Measurements from ENCODE around the gene HS1BP3. TPM values are rescaled to one million over a fixed set of nuclear protein-coding genes. Genes with fewer than 3 reads are reported as not detected.

Gene HS1BP3
- total RNA-seq, 3 donors from 2014 or later (not counting 1 experiment from before 2014, with no cell fraction given) = 17.4 to 25.7 (median 22.8) TPM

DNA sequence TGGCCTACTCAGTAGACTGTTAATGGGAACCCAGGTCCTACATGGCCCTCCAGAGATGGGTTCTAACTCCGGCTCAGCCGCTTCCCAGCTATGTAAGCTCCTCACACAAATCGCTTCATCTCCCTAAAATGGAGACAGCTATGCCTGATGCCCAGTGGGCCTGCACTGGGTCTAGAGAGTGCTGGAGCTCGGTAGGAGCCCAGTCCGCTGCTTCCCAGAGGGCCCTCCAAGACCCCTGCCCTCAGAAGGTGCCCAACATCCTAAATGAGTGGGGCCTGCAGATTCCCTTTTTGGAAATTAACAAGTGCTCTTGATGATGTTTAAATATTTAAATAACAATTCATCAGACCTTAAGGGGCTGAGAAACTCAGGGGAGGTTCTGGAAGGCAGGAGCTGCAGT is 47.1 kb downstream of the HS1BP3 start:
- no peaks in the 10 kb centered on the region for H3K4me1 ChIP-seq (ENCODE audit: control insufficient read depth, insufficient read depth, low read length)
- TF ChIP-seq CTCF (IDR thresholded peaks at IDR 0.05) = no peak
- ATAC-seq = no peak
- H3K4me1 Mint-ChIP-seq = no peaks in the 10 kb centered on the region
- intact Hi-C loops (cut with micrococcal nuclease) = no loop called here
- no peak overlapping the region for H3K27ac Mint-ChIP-seq
- no peaks in the 10 kb centered on the region for H3K27me3 ChIP-seq (ENCODE audit: control insufficient read depth, insufficient read depth, low read length)
- H3K9me3 Mint-ChIP-seq = peaks cover 0 to 2% of the 10 kb centered on the region in 2 donors
- H3K9me3 ChIP-seq (ENCODE audit: control insufficient read depth, insufficient read depth, low read length) = no peaks in the 10 kb centered on the region
- H3K27ac ChIP-seq (ENCODE audit: low read length) = no peak overlapping the region
- H3K36me3 ChIP-seq (ENCODE audit: control insufficient read depth, insufficient read depth, low read length) = no peaks in the 10 kb centered on the region
- no peaks in the 10 kb centered on the region for H3K36me3 Mint-ChIP-seq
- no peaks in the 10 kb centered on the region for H3K27me3 Mint-ChIP-seq (ENCODE audit: low read depth in 2 of 2)
- no peak overlapping the region for H3K4me3 ChIP-seq (ENCODE audit: low read length)
- 98% methylated on average over 5 of the region's 5 CpGs for WGBS (ENCODE audit: insufficient coverage)
- DNase-seq = no peak
- H3K4me3 Mint-ChIP-seq = no peak overlapping the region

- H3K4me1 Mint-ChIP-seq = no peaks in the 10 kb centered on the region
- no peaks in the 10 kb centered on the region for H3K36me3 Mint-ChIP-seq
- H3K27me3 Mint-ChIP-seq (ENCODE audit: low read depth in 2 of 2) = no peaks in the 10 kb centered on the region
- no peak for ATAC-seq
- DNase-seq = no peak
- Histone ChIP-seq H3K9me3 (ENCODE audit: control insufficient read depth, insufficient read depth, low read length) (no peaks in the 10 kb centered on the region), H3K36me3 (ENCODE audit: control insufficient read depth, insufficient read depth, low read length) (no peaks in the 10 kb centered on the region), H3K4me1 (ENCODE audit: control insufficient read depth, insufficient read depth, low read length) (no peaks in the 10 kb centered on the region), H3K4me3 (ENCODE audit: low read length) (no peak overlapping the region), H3K27ac (ENCODE audit: low read length) (no peak overlapping the region), H3K27me3 (ENCODE audit: control insufficient read depth, insufficient read depth, low read length) (no peaks in the 10 kb centered on the region)
- H3K9me3 Mint-ChIP-seq = peaks cover 0 to under 1% of the 10 kb centered on the region in 2 donors
- WGBS (ENCODE audit: insufficient coverage) = no CpG with 5 or more reads among the region's 2 CpGs
- no peak overlapping the region for H3K4me3 Mint-ChIP-seq
- no peak overlapping the region for H3K27ac Mint-ChIP-seq
- TF ChIP-seq CTCF (IDR thresholded peaks at IDR 0.05) = no peak
- intact Hi-C loops (cut with micrococcal nuclease) = no loop called here
Measured at GRCh38 chr2:20602803-20603202, 48.1 kb downstream of the HS1BP3 start.

DNA sequence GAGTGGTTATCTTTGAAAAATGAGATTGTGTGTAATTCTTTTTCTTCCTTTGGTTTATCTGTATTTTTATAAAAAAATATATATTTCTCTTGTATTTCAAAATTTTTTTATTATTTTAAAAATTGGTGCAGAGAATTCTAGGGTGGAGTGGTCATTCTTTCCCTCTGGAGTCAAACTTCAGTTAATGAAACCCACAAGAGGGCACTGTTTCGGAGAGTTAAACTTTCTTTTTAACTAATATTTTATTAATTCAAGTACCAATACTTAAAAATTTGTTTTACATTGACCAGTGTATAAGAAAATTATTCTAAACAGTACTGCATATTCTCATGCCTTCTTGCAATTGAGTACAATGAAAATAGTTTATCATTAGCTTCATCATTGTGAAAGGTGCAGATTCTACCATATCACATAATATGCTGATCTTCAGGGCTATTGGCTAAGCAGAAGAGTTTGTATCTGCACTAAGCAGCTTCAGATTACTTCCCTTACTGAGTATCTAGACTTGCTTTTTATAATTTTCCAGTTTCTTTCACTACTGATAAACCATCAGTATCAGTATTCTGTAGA is 50.1 kb downstream of the HS1BP3 start:
- H3K4me1 ChIP-seq (ENCODE audit: control insufficient read depth, insufficient read depth, low read length) = peaks cover 15% of the 10 kb centered on the region
- no peak for DNase-seq
- no CpG with 5 or more reads among the region's 1 CpG for WGBS (ENCODE audit: insufficient coverage)
- H3K4me3 Mint-ChIP-seq = no peak overlapping the region
- TF ChIP-seq CTCF (IDR thresholded peaks at IDR 0.05) = no peak
- no peak overlapping the region for H3K27ac Mint-ChIP-seq
- no peaks in the 10 kb centered on the region for H3K36me3 Mint-ChIP-seq
- ATAC-seq = no peak
- no peak overlapping the region for H3K4me3 ChIP-seq (ENCODE audit: low read length)
- H3K4me1 Mint-ChIP-seq = peaks cover 11% of the 10 kb centered on the region in 2 donors
- no peaks in the 10 kb centered on the region for H3K9me3 ChIP-seq (ENCODE audit: control insufficient read depth, insufficient read depth, low read length)
- no peaks in the 10 kb centered on the region for H3K36me3 ChIP-seq (ENCODE audit: control insufficient read depth, insufficient read depth, low read length)
- H3K27me3 Mint-ChIP-seq (ENCODE audit: low read depth in 2 of 2) = no peaks in the 10 kb centered on the region
- no peaks in the 10 kb centered on the region for H3K9me3 Mint-ChIP-seq
- H3K27ac ChIP-seq (ENCODE audit: low read length) = no peak overlapping the region
- H3K27me3 ChIP-seq (ENCODE audit: control insufficient read depth, insufficient read depth, low read length) = no peaks in the 10 kb centered on the region
- intact Hi-C loops (cut with micrococcal nuclease) = no loop called here

GRCh38 chr2:20599861-20600461 is 50.9 kb downstream of the HS1BP3 start:
- H3K36me3 Mint-ChIP-seq = no peaks in the 10 kb centered on the region
- DNase-seq (no peak), ATAC-seq (no peak)
- Histone ChIP-seq H3K36me3 (ENCODE audit: control insufficient read depth, insufficient read depth, low read length) (no peaks in the 10 kb centered on the region), H3K27me3 (ENCODE audit: control insufficient read depth, insufficient read depth, low read length) (no peaks in the 10 kb centered on the region), H3K4me1 (ENCODE audit: control insufficient read depth, insufficient read depth, low read length) (peaks cover 24% of the 10 kb centered on the region), H3K4me3 (ENCODE audit: low read length) (no peak overlapping the region), H3K9me3 (ENCODE audit: control insufficient read depth, insufficient read depth, low read length) (no peaks in the 10 kb centered on the region), H3K27ac (ENCODE audit: low read length) (no peak overlapping the region)
- intact Hi-C loops (cut with micrococcal nuclease) = no loop called here
- no peak overlapping the region for H3K4me3 Mint-ChIP-seq
- no peak for TF ChIP-seq CTCF (IDR thresholded peaks at IDR 0.05)
- H3K27ac Mint-ChIP-seq = no peak overlapping the region
- H3K4me1 Mint-ChIP-seq = peaks cover 18 to 20% of the 10 kb centered on the region in 2 donors
- H3K27me3 Mint-ChIP-seq (ENCODE audit: low read depth in 2 of 2) = no peaks in the 10 kb centered on the region
- WGBS (ENCODE audit: insufficient coverage) = 94% methylated on average over 10 of the region's 10 CpGs
- no peaks in the 10 kb centered on the region for H3K9me3 Mint-ChIP-seq

Measured in natural killer cell (primary cell).